GM12874 (cell line): ENCODE data around the gene KIF3C.

Experiments used
- CTCF ChIP-seq: IDR thresholded peaks from 2 replicates; pipeline ENCODE4 v1.5.1; 2011; ENCODE audit warnings: low read depth, mild to moderate bottlenecking, control low read depth, low read length, moderate library complexity; ENCODE audit not compliant: insufficient read depth

Gene KIF3C

GRCh38 chr2:25917832-25918231 is 64.5 kb downstream of the KIF3C start:
- no peak for TF ChIP-seq CTCF

GRCh38 chr2:25912851-25913695 is 69.2 kb downstream of the KIF3C start:
- TF ChIP-seq CTCF, result no peak

- no peak for TF ChIP-seq CTCF
These were observed 77.2 kb downstream of the KIF3C start for GRCh38 chr2:25905126-25905525.

- TF ChIP-seq CTCF, result no peak
These were observed 79.0 kb downstream of the KIF3C start for GRCh38 chr2:25903216-25903776.

- no peak for TF ChIP-seq CTCF
These were observed 82.8 kb downstream of the KIF3C start for GRCh38 chr2:25899404-25899970.

GRCh38 chr2:25897506-25897905 is 84.8 kb downstream of the KIF3C start:
- TF ChIP-seq CTCF, result no peak

GRCh38 chr2:25895610-25896009 is 86.7 kb downstream of the KIF3C start:
- TF ChIP-seq CTCF, result no peak
